Hematopoietic multipotent progenitor cell (in vitro differentiated cells): ENCODE measurements around the gene CSAD. TPM values are rescaled to one million over a fixed set of nuclear protein-coding genes. Genes with fewer than 3 reads are reported as not detected.

ENCODE experiments used
- DNase-seq, 3 donors: peaks; one replicate each; pipeline ENCODE4 v3.0.0-alpha.2; 2011 to 2015; ENCODE audit warnings: low read depth in 2 of 3, low spot score in 2 of 3
- total RNA-seq: library from RNA; depleted of rRNA; stranded (reverse); fragments of >200 nt; gene quantifications from one replicate; pipeline ENCODE4 v1.2.3, GENCODE V29; 2012

Gene CSAD
- total RNA-seq, 1 donor = 7.3 TPM

DNA sequence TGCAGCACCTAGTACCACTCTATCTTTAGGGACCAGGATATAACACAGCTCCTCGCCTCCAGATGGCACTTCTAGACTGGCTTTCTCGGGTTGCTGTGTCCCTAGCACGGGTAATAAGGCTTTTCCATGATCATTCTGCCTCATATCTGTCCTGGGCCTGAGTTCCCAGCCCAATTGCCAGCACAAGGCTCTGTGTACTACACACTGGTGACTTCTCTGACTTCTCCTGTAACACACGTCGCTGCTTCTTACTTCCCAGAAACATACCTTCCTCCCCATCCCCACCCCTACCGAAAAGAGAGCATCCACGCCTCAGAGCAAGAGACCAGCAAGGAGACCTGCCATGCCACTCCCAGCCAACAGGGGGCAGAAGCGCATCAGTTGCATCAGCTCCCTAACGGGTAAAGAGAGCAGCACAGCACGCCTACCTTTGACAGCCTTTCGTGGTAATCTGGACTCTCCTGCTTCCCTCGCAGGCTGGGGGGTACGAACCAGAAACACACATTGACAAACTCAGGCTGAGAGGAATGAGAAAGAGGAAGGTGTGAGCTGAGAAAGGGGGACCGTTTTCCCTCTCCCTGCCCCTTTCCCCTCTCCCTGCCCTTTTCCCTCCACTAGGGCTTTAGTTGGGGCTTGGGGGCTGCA, 21.4 kb downstream of the CSAD start:
- DNase-seq = peak; percentile 77 to 91 (median 81)

DNA sequence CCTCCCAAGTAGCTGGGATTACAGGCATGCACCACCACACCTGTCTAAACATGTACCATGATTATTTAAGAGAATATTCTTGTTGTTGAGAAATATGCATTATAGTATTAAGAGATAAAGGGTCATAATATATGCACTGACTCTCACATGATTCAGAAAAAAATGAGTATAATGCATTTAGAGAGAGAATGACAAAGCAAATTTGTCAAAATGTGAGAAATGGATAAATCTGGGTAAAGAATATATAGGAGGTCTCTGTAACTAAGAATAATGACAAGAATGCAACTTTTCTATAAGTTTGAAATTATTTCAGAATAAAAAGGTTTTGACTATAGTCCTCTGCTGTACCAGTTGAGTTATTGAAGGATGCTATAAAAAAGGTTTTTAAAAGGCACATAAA, 28.3 kb downstream of the CSAD start:
- no peak for DNase-seq

DNA sequence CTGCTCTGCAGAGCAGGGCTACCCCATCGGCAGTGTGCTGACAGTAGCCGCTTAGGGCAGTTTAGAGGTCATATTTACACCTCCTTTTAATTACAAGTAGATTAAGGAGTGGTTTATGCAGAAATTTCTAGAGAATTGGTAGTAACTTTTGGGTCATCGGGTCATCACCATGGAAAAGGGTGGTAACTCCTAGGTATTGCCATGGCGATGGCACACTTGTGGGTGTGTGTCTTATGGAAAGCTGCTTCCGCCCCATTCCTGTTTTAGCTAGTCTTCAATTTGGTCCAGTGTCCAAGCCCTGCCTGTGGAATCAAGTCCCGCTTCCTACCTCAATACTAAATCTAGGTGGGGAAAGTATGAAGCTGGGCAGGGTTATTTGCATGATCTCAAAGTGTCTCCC, 29.7 kb downstream of the CSAD start:
- no peak for DNase-seq

DNA sequence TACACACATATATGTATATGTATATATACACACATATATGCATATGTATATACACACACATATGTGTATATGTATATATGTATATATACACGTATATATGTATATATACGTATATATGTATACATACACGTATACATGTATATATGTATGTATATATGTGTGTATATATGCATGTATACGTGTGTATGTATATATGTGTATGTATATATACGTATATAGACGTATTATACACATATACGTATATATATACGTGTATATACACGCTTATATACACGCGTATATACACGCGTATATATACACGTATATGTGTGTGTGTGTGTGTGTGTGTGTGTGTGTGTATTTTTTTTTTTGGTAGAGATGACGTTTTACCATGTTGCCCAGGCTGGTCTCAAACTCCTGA, 33.1 kb downstream of the CSAD start:
- DNase-seq = no peak

DNA sequence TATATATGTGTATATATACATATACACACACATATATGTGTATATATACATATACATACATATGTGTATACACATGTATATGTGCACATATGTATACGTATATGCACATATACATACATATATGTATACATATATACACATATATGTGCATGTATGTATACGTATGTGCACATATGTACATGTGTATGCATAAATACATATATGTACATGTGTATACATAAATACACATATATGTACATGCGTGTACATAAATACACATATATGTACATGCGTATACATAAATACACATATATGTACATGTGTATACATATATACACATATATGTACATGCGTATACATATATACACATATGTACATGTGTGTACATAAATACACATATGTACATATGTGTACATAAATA, 33.5 kb downstream of the CSAD start:
- DNase-seq = no peak

DNA sequence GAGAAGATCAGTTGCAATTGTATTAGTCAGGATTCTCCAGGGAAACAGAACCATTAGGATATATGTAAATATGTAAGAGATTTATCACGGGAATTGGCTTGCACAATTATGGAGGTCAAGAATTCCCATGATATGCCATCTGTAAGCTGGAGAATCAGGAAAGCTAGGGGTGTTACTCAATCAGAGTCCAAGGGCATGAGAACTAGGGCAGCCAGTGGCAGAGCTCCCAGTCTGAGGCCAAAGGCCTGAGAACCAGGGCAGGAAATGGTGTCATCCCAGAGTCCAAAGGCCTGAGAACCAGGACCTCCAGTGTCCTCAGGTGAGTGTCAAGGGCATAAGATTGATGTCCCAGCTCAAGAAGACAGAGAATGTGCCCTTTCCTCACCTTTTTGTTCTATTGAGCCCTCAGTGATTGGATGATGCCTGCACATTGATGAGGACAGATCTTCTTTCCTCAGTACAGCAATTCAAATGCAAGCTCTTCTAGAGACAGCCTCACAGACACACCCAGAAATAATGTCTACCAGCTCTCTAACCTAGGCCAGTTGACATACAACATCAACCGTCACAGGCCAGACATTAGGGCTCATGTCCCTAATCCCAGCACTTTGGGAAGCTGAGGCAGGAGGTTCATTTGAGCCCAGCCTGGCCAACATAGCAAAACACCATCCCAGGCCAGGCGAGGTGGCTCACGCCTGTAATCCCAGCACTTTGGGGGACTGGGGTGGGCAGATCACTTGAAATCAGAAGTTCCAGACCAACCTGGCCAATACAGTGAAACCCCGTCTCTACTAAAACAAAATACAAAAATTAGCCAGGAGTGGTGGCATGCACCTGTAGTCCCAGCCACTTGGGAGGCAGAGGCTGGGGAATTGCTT, 35.1 kb downstream of the CSAD start:
- no peak for DNase-seq

DNA sequence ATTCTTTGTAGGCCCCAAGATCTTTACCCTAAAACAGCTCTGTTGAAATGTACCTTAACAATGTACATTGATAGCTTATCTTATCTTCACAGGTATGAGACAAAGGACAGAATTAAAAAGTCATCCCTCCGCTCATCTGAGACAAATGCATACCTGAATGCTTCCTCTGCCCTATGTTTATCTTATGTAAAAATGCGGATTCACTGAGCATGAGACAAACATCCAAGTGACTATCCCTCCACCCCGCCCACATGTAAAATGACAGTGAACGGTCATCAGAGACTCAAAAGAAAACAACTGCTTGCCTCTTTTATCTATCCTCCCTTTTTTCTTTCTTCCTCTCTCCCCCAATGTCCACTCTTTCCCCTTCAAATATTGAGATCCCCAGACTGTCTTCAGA, 37.4 kb downstream of the CSAD start:
- no peak for DNase-seq

DNA sequence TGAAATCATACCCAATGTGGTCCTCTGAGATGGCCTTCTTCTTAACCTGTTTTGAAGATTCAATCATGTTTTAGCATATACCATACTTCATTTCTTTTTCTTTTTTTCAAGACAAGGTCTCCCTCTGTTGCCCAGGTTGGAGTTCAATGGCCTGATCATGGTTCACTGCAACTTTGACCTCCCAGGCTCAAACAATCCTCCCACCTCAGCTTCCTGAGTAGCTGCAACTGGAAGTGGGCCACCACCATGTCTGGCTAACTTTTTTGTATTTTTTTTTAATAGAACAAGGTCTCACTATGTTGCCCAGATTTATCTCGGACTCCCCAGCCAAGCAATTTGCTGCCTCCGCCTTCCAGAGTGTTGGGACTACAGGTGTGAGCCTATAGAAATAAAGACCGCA, 47.0 kb downstream of the CSAD start:
- DNase-seq = no peak

DNA sequence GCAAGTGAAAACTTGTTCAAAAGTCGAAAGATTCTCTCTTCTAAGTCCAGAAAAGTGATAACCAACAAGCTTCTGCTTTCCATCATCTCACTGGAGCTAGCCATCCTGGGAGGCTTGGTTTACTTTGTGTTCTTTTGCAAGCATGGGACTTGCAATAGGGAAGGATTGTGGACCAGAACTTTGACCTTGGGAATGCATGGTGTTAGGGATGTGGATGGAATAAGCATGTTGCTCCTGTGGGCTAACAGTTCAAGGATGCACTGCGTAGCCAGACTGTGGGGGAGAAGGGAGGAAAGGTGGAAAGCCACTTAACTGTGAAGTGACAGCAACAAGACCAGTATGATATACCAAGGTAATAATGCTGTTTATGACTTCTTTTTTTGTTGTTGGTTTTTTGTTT, 48.9 kb downstream of the CSAD start:
- no peak for DNase-seq

DNA sequence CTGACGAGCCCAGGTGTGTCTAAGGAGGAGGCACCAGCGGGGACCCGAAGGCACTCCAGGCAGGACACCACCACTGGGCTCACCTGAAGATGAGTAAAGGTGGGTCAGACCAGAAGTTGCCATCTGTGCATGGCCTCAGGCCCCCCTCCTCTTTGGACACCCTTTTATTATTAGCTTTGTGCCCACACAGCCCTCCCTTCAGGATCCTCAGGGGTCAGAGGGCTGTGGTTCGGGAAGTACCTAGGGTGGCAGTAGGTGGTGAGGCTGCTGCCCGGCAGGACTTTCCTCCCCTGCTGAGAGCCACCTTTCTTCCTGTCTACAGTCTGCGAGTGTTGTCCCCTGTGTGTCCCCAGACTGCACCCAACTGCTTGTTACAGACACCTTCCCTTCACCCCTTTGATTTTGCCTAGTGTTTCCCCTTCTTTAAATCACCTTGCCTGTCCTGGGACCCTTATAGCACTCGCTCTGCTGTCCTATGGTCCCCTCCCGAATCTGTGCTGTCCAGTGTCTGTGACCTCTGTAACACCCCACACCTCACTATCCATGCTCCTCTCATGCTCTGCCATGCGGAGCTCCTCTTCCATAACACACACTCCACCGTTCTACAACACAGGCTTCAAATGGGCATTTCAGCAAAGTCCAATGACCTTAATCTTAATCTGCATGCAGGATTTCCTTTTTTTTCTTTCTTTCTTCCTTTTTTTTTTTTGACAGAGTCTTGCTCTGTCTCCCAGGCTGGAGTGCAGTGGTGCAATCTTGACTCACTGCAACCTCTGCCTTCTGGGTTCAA, 51.8 kb downstream of the CSAD start:
- no peak for DNase-seq

DNA sequence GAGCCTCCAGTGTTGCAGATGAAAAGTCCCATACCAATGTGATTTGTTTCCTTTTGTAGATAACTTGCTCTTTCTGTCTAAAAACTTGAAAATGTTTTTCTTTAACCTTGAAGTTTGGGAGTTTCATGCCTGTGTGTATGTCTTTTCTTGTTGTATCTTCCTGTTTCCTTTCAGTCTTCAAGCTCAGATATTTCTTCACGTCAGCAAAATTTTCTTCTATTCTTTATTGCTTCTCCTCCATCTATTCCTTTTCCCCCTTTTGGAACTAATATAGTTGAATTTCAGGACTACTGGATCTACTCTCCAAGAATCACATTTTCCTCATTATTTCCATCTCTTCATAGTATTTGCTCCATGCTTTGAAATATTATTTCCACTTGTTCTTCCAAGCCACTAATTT, 53.6 kb downstream of the CSAD start:
- no peak for DNase-seq

DNA sequence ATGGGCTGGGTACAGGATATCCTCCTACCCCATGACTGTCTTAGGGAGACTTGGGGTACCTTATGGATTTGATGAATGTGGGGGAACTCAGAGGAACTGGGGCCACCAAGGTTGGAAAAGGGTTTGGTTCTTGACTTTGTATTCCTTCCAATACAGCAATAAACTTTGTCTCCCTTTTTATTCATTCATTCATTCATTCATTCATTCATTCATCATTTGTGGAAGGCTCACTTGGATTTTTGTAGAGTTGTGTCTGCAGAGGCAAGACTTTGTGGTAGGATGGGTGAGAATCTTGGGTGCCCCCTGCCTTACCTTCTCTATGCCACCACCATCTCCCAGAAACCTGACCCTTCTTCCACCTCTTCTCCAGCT, 56.4 kb downstream of the CSAD start:
- no peak for DNase-seq

DNA sequence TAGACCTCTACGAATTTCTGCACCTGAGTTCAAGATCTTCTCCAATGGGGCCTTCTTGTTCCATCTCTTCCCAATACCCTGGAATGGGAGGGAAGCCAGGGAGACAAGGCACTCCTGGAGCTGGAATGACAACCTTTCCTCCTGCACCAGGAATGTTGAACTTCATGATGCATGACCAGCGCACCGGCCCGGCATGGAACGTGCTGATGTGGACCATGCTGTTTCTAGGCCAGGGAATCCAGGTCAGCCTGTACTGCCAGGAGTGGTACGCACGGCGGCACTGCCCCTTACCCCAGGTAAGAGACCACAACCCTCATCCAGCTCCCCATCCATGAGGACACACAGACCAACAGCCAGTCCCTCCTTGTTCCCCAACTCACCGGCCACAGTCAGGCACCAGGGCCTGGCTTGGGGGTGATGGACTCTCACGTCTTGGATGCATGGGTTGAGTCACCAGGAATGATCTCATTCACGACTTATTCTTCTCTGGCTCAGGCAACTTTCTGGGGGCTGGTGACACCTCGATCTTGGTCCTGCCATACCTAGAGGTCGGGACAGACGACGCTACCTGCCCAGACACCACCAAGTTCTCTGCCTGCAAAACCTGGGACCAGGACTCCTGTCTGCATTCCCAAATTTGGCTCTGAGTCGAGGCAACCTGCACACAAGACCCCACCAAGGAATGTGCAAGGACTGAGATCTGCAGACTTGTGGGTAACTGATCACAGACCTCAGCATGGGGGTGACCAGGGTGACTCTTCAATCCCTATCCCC, 57.0 kb downstream of the CSAD start:
- DNase-seq = no peak

DNA sequence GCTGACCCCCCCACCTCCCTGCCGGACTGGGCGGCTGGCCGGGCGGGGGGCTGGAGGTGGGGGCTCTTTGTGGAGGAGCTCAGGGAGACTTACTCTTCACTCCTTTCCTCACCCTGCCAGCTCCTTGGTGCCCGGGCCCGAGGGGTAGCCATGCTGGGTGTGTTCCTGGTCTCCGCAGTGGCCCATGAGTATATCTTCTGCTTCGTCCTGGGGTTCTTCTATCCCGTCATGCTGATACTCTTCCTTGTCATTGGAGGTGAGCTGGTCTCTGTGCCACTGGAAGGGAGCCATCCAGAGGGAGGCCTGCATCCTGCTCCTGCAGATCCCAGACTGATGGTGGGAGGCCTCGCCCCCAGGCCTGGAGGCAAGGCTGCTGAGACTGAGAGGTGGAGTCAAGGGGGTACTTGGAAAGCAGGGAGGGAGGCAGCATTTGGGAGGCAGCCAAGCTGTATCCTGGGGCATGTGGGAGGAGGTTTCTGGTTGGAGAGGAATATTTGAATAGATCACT, 57.7 kb downstream of the CSAD start:
- DNase-seq = no peak

DNA sequence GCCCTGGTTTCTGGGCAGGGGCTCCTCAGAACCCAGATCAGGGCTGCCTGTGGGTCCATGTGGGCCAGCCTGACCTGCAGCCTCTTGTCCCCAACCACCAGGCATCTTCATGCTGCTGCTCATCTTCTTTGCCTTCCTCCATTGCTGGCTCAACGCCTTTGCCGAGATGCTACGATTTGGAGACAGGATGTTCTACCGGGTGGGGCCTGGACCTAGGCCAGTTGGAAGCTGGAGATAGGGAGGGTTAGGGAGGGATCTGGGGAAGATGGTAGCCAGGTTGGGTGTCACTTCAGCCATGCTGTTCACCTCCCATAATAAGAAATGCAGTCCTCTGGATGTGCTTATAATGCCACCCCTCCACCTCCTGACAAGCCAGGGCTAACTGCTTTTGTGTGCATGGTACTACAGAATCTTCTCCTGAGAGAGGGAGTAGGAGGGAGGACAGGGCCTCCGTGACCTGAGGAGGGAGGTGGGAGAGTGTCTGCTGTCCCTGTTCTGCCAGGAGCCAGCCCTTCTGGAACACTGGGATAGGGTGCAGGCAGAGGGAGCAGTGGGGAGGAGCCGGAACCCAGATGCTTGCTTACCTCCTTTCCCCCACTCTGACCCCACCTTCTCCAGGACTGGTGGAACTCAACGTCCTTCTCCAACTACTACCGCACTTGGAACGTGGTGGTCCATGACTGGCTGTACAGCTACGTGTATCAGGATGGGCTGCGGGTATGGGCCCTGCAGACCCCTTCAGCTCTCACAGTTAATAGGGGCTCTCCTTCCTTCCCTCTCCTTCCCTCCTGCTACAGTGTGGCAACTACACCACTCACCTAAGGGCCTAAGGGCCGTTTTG, 59.8 kb downstream of the CSAD start:
- no peak for DNase-seq

DNA sequence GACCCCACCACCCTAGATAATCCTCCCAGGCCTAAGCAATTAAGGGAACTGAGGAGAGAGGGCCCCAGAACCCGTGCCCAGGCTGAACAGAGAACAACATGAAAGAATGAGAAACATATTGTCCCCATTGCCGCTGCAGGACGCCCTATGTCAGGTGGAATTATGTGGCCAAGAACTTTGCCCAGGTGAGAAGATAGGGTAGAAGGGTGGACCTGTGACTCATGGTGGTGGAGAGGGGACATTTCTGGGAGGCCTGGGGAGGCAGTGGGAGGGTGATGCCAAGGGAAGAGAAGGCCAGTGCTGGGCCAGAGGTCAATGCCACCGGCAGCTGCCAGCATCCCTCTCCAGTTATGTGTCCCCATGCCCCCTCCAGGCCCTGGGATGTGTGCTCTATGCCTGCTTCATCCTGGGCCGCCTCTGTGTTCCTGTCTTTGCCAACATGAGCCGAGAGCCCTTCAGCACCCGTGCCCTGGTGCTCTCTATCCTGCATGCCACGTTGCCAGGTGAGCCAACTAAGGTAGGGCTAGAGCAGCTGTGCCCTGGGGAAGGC, 61.9 kb downstream of the CSAD start:
- DNase-seq = no peak

DNA sequence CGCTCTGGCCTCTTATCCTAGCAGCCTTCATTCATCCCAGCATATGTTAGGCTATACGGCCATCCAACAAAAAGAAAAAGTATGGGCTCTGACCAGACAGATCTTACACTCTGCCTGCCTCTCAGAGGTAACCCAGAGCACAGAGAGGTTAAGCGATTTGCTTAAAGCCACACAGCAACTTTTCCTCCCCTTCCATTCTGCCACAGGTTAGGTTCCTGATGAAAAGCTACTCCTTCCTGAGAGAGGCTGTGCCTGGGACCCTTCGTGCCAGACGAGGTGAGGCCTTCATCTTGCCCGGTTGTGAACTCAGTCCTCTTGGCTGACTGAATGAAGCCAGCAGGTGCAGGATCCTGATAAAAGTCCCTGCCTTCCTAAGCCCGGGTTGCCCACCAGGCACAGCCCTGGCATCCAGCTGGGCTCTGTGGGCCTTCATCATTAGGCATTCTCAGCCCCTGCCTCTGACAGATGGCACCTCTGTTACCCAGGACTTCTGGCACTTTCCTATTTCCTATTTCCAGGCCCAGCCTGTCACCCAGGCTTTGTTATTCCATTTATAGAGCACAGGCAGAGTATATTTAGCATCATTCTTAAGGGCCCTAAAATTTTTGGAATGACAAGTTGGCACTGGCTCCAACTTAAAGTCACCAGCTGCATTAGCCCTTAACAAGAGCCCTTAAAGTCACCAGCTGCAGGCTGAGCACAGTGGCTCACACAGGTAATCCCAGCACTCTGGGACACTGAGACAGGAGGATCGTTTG, 64.7 kb downstream of the CSAD start:
- DNase-seq = no peak

DNA sequence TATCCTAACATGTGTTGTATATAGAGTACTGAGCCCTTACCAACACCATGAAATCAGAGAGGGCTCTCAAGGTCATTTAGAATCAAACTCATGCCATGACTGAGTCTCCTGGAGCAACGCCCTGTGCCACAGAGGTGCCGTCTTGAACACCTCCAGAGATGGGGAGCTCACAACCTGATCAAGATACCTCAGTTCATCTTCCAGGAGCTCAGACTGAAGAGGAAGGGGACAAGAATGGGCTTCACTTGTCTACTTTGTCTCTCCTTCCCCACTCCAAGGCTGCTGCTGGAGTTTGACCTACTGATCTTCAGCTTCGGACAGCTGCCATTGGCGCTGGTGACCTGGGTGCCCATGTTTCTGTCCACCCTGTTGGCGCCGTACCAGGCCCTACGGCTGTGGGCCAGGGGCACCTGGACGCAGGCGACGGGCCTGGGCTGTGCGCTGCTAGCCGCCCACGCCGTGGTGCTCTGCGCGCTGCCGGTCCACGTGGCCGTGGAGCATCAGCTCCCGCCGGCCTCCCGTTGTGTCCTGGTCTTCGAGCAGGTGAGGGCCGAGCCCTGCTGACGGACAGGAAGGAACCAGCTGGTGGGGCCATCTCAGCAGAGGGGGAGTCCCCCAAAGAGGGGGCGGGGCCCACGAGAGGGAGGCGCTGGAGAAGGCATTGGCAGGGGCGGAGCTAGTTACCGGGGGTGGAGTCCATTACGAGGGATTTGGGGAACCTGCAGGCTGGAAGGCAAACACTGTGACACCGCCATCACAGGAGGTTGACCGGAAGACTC, 65.4 kb downstream of the CSAD start:
- no peak for DNase-seq
